Fibroblast of pulmonary artery (primary cell): ENCODE measurements around the gene FAM170B.

Source experiments
- DNase-seq: peaks from one replicate; pipeline ENCODE4 v3.0.0-alpha.2; 2010; ENCODE audit warnings: low read depth
- H3K4me3 ChIP-seq: replicated peaks from 2 replicates; pipeline ENCODE4 v1.5.1; 2011; ENCODE audit warnings: low read depth, mild to moderate bottlenecking, control low read depth, low read length, moderate library complexity
- TF ChIP-seq, protein P1 (sequence below): IDR thresholded peaks from 2 replicates; pipeline ENCODE4 v1.5.1; 2011; ENCODE audit warnings: mild to moderate bottlenecking, control low read depth, low read length, inconsistent platforms; ENCODE audit errors: missing control alignments

The FAM170B gene

DNA sequence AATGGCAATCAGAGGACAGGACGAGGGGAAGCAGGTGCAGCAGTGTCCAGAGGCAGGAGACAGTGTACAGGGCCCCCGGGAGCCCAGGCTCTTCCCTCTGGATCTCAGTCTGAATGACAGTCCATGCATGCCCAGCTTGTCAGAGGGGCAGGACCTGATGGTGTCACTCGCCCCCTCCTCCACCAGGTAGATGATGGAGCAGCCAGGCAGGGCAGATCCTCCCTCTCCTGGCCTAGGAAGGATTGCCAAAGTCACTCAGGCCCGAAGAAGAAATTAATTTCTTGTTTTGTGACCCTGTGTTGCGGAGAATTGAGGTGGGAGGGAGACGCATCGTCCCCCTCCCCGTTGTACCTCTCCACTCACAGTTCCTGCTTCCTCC, 22.5 kb downstream of the FAM170B start:
- DNase-seq: no peak
- no peak overlapping the region for H3K4me3 ChIP-seq
- TF ChIP-seq, protein P1, sequence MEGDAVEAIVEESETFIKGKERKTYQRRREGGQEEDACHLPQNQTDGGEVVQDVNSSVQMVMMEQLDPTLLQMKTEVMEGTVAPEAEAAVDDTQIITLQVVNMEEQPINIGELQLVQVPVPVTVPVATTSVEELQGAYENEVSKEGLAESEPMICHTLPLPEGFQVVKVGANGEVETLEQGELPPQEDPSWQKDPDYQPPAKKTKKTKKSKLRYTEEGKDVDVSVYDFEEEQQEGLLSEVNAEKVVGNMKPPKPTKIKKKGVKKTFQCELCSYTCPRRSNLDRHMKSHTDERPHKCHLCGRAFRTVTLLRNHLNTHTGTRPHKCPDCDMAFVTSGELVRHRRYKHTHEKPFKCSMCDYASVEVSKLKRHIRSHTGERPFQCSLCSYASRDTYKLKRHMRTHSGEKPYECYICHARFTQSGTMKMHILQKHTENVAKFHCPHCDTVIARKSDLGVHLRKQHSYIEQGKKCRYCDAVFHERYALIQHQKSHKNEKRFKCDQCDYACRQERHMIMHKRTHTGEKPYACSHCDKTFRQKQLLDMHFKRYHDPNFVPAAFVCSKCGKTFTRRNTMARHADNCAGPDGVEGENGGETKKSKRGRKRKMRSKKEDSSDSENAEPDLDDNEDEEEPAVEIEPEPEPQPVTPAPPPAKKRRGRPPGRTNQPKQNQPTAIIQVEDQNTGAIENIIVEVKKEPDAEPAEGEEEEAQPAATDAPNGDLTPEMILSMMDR: no peak

DNA sequence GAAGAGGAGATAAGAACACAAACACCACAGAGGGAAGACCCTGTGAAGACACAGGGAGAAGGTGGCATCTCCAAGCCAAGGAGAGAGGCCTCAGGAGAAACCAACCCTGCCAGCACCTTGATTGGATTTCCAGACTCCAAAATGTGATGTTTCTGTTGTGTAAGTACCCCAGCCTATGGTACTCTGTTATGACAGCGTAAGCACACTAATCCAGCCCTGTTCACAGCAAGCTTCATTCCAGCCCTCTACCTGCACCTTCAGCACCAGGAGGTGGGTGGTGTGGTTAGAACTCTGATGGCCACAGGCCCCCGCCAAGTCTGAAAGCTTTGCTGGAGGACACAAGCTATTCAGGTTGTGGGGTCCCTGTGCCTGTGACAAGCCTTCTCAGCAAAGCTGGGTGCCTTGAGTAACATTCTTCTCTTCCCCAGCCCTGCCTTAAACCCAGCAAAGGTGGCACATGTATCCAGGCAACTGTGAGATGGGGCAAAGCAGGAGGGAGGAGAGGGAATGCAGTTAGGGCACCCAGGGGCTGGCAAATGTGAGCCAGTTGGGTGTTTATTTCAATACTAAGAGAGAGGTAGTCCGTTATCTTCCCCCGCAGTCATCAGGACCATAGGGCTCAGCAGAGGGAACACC, 23.0 kb downstream of the FAM170B start:
- no peak for DNase-seq
- H3K4me3 ChIP-seq: no peak overlapping the region
- TF ChIP-seq, protein P1: no peak

DNA sequence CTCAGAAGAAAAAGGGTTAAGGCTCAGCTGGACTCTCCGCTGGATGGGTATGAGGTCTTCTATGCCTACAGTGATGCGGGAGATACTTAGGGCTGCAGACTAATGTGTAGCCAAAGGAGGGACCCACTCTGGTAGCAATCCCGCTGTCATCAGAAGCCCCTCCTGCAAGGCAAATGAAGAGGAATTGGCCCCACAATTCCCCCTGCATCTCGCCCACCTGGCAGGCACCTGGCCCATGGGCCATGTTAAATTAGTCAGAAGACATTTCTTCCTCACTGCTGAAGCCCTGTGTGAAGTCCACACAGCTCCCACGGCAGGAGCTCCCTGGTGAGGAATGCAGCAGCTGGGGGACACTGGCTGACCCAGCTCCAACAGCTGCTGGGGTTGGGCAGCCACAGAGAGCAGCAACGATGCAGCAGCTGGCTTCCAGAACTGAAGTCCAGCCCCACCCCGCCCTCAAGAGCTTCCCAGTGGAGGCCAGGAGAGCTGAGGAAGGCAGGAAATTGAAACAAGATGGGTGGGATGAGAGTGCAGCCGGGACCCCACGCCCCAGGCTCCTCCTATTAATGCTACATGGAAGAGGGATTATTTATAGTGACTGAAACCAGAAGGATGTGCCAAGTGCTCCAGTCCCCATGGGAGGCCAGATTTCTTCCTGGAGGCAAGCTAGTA, 24.0 kb downstream of the FAM170B start:
- TF ChIP-seq, protein P1: no peak
- DNase-seq: no peak

DNA sequence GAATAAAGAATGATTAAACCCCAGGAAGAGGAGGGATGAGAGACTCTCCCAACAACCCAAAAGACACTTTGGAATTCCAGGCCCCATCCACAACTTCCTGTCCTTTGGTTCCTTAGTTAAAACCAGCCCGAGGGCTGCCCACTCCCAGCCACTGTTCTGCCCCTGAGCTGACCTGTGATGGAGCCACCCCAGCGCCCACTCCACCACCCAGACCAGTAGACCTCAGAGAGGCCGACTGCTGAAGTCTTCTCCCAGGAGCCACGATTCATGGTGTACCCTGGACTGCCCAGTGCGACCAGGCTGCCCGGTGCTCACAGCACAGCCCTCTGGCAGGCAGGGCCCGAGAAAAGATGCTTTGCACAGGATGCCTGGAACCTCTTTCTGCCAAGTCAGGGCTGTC, 25.2 kb downstream of the FAM170B start:
- no peak for DNase-seq
- TF ChIP-seq, protein P1: no peak
- H3K4me3 ChIP-seq: no peak overlapping the region

More for the DNA sequence above, 24.0 kb downstream of the FAM170B start:
- no peak overlapping the region for H3K4me3 ChIP-seq

DNA sequence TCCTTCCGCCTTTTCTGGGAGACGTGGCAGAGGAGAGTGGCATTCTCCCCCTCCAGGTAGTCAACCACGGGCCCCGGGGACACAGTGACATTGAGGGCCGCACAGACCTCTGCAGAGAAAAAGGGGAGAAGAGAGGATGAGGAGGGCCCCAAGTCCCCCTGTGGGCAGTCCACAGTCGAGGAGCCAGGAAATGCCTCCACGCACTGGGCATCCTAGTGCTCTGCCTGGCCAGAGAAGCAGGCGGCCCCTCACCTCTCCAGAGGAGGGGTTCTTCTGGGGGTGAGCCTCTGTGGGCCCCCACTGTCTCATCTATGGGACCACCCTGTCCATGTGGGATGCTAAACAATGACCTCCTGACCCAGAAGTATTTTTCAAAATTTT, 25.9 kb downstream of the FAM170B start:
- DNase-seq: no peak
- TF ChIP-seq, protein P1: no peak
- H3K4me3 ChIP-seq: no peak overlapping the region

DNA sequence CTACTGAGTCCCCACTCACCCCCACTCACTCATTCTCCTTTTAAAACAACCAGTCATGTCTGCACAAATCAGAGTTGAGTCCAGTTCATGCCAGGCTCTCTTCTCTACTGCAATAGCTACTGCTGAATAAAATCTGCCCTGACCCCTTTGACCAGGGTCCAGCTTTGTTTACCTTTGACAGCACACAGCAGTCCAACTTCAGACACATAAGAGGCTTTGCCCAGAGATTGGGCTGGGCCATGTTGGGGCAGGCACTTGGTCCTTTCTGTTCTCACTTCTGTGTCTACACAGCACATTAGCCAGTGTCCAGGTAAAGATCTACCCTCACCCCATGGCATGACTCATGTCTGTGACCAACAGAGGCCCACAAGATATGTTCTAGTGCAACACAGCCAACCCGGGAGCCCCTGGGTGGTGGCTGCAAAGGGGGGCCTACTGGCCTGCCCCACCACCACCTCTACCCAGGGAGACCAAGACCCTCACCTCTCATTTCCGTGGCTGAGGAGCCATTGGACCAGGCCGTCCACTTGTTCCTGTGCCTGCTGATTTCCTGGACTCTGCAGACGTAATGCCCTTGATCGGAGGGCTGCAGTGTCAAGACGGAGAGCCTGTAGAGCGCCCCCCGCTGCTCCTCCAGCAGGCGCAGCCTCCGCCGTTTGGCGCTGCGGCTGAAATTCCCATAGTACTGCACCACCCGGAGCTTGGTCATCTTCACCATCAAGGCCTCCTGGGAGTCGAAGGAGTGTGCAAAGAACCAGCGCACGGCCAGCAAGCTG, 26.5 kb downstream of the FAM170B start:
- no peak overlapping the region for H3K4me3 ChIP-seq
- DNase-seq: no peak
- TF ChIP-seq, protein P1: no peak
